ENCODE data around the gene C1orf74. TPM values are rescaled to one million over a fixed set of nuclear protein-coding genes. Genes with fewer than 3 reads are reported as not detected.

C1orf74 gene
- total RNA-seq, 1 experiment from 2014 or later: 6.2 TPM

DNA sequence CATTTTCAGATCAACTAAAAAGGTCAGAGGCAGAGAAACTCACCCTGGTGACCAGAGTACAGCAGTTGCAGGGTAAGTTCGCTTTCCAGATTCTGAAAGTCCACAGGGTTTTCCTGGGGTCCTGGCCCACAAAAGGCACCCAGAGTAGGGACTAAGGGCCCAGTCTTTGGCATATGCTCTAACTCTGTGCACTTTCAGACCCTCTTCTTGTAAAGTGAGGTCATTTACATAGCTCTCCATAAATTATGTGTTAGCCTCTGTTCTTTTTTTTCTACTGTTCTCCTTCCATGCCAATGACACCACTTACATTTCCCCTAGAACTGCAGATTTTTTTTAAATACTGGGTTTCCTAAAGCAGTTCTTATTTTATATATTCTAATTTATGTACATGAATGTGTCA lies 6.3 kb downstream of the C1orf74 start:
- in situ Hi-C loops (cut with HindIII; ENCODE audit: low sequenced_read_pairs): no loop called here
- DNase-seq (ENCODE audit: low spot score): no peak

DNA sequence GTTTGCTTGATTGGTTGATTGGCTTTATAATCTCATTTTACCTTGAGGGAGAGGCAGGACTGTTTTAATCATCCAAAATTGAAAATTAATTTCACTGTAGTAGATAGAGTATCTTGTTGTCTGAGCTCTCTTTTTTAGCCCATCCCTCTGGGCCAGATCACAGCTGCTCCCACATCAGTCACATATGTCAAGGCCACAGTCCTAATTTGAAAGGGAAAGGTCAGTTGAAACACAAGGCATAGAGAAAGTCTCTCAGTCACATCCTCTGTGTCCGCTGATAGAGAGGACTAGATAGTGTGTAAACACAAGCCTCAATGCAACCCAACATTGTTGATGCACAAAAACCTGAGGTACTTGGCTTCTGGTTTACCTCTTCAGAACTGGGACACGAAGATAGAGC lies 6.8 kb downstream of the C1orf74 start:
- in situ Hi-C loops (cut with HindIII; ENCODE audit: low sequenced_read_pairs): no loop called here
- no peak for DNase-seq (ENCODE audit: low spot score)

DNA sequence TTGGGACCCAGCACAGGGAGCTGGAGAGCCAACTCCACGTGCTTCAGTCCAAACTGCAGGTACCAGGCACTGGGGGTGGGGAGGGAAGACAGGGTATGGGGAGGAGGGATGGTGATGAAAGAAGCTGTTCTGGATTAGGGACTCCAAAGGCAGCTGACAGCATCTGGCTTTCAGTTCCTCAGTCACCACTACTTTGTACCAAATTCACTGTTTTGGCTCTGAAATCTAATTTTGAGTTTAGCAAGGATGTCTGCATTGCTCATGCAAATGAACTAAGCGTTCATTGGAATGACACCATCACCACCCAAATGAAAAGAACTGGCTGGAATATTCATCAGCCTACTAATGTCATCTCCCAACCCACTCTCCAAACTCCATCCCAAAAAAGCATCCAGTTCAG lies 8.7 kb downstream of the C1orf74 start:
- no peak for DNase-seq (ENCODE audit: low spot score)
- in situ Hi-C loops (cut with HindIII; ENCODE audit: low sequenced_read_pairs): no loop called here

DNA sequence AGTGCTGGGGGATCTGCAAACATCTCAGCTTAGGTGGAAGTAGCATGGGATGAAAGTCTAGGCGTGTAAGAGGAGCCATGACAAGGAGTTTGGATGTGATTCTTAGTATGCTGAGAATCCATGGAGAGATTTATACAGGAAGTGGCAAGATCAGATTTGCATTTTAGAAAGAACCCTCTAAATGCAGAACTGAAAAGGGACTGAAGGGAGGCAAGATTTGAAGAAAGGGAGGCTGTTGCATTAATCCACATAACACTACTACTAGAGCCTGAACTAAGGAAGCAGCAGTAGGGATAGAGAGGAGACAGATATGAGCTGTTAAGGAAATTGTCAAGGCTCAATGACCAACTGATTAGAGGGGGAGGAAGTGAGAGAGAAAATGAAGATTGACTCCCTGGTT lies 9.8 kb downstream of the C1orf74 start:
- in situ Hi-C loops (cut with HindIII; ENCODE audit: low sequenced_read_pairs): no loop called here
- no peak for DNase-seq (ENCODE audit: low spot score)

DNA sequence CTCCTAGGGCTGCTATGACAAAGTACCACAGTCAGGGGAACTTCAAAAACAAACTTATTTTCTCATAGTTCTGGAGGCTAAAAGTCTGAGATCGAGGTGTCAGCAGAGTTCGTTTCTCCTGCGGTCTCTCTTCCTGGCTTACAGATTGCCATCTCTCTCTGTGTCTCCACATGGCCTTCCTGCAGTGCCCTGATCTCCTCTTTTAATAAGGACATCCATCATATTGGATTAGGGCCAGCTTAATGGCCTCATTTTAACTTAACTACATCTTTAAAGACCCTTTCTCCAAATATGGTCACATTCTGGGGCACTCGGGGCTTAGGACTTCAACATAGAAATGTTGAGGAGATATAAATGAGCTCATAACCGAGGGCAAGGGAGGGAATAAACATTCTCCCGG lies 12.2 kb downstream of the C1orf74 start:
- DNase-seq (ENCODE audit: low spot score): no peak
- in situ Hi-C loops (cut with HindIII; ENCODE audit: low sequenced_read_pairs): no loop called here

DNA sequence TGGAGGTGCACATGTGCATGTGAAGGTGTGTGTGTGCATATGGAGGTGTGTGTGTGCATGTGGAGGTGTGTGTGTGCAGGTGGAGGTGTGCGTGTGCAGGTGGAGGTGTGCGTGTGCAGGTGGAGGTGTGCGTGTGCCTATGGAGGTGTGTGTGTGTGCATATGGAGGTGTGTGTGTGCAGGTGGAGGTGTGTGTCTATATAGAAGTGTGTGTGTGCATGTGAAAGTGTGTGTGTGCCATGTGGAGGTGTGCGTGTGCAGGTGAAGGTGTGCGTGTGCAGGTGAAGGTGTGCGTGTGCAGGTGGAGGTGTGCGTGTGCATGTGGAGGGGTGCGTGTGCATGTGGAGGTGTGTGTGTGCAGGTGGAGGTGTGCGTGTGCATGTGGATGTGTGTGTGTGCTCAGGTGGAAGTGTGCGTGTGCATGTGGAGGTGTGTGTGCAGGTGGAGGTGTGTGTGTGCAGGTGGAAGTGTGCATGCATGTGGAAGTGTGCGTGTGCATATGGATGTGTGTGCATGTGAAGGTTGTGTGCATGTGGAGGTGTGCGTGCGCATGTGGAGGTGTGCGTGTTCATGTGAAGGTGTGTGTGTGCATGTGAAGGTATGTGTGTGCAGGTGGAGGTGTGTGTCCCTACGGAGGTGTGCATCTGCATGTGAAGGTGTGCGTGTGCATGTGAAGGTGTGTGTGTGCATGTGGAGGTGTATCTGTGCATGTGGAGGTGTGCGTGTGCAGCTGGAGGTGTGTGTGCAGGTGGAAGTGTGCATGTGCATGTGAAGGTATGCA lies 13.5 kb downstream of the C1orf74 start:
- DNase-seq (ENCODE audit: low spot score): no peak
- in situ Hi-C loops (cut with HindIII; ENCODE audit: low sequenced_read_pairs): no loop called here

DNA sequence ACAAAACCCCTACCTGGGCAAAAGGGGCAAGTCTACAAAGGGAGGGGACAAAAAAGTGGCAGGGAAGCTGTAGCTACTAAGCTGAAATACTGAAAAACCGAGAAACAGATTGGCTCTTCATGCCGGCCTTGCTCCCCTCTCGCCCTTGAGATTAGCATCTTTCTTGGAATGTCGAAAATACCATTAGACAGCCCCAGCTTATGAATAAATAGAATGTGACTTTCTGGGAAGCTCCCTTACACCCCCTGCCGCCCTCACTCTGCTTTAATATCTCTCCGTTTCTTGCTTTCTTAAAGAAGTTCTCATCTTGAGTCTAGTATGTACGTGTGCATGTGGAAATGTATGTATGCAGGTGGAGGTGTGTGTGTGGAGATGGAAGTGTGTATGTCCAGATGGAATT lies 14.4 kb downstream of the C1orf74 start:
- in situ Hi-C loops (cut with HindIII; ENCODE audit: low sequenced_read_pairs): no loop called here
- DNase-seq (ENCODE audit: low spot score): no peak

DNA sequence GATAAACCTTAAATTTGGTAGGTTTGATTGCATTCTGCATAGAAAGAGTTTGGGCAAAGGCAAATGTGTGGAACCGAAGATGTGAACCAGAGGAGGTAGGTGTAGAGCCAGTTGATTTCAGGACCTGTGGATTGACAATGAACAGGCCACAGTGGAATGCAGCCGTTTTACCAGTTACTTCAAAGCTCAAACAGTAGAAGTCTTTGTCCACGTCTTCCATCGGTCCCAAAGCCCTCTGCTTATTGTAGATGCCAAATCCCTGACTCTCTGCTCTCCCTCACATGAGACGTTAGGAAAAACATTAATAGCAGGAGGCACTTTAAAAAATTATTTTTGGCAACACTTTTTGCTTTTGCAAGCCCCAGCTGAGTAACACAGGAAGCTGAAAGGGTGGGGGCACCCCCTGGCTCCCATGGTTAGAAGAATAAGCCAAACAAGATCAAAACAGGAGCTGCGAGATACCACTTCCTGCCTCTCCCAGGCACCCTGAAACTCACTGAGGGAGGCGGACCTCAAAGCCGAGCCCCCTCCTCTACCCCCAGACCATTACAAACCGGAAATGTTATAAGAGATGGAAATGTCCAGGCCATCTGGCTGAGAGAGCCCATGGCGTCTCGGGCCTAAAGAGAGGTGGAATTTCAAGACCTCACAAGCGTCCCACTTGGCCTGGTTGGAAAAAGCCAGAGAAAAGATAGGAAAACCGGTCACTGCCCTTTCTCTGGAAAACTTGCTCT lies 15.0 kb downstream of the C1orf74 start:
- in situ Hi-C loops (cut with HindIII; ENCODE audit: low sequenced_read_pairs): no loop called here
- DNase-seq (ENCODE audit: low spot score): no peak

DNA sequence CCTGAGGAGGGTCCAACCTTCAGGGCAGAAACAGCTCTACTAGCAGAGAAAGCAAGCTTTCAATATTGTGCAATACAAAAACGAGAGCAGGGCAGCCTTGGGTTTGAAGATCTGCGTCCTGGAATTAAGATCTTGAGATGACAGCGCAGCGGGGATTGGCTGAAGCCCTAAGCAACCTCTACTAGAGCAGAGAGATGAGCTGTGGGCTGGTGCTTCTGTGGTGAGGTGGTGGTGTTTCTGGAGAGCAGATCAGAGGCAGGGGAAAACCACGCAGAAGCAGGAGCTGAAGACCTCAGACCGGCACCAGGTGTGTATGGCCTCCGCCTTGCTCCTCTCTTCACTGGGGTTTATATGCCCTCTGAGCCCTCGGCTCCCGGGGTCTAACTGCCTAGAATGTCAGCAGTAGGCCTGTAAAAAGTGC lies 16.0 kb downstream of the C1orf74 start:
- DNase-seq (ENCODE audit: low spot score): no peak
- in situ Hi-C loops (cut with HindIII; ENCODE audit: low sequenced_read_pairs): no loop called here

DNA sequence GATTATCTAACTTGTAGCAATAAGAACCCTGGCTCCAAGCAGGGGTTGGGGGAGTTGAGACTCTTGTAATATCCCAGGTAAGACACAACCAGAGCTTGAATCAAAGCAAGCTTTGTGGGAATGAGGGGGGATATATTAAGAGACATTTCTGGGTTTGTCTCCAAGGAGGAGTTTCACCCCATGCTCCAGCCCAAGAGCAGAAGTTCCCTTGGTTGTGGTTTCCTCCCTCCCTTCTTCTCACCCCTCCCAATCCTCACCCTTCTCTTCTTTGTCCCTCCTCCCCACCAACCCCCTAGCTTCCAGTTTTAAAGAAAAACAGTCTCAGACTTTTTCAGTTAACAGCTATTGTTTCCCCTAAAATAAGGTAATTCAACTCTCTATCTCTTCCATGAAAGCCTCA lies 16.7 kb downstream of the C1orf74 start:
- in situ Hi-C loops (cut with HindIII; ENCODE audit: low sequenced_read_pairs): no loop called here
- no peak for DNase-seq (ENCODE audit: low spot score)

DNA sequence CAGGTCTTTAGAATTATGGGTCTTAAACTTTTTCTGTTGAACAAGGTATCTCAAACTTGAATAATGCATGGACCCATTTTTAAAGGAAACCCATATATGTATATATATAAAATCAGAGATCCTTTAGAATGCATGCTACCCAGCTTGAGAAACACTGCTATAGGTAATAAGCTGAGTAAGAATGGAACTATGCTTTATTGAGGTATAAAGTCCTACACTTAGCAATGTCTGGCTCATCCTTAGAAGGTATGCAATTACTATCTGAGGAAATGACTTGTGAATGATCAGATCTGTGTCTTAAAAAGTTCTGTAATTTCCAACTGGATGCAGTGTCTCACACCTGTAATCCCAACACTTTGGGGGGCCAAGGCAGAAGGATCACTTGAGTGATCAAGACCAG lies 17.3 kb downstream of the C1orf74 start:
- no peak for DNase-seq (ENCODE audit: low spot score)
- in situ Hi-C loops (cut with HindIII; ENCODE audit: low sequenced_read_pairs): no loop called here

DNA sequence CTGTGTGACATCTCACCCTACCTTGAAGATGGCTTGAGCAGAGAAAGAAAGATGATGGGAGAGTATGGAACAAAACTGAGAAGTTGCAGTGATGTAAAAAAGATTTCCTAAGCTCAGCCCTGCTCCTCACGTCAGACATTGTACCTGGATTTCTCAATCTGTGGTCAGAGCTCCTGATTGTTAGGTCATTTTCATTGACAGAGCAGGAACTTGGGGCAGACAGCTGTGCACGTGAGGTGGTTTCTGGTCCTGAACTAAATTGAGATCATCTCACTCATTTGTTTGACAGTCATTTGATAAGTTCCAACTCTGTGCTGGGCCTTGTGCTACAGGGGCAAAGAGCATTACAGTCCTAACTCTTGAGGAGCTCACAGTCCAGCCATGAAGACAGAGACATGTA lies 18.3 kb downstream of the C1orf74 start:
- in situ Hi-C loops (cut with HindIII; ENCODE audit: low sequenced_read_pairs): no loop called here

DNA sequence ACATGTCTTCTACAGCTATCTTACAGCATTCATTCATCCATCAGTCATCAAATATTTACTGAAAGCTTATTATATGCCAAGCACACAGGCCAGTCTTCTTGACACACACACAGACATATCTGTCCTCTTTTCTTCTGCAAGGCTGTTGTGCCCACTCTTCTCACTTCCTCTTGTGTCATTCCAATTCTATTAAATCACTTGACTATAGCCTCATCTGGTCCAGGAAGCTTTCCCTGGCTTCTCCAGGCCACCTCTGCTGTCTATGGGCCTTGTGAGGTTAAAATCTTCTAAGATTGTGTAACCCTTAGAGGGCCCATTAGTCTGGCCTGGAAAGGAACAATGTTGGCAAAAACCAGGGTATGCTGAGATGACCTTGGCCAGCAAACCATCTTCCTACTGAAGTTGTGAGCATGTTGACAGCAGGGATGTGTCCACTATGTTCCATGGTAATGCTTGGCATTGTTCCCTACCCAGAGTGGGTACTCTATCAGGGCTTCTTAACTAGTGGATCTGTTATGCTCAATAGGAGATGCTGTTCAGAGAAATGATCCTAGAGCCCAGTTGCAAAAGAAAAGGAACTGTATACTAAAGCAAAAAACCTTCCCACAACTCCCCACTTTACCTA lies 23.2 kb downstream of the C1orf74 start:
- in situ Hi-C loops (cut with HindIII; ENCODE audit: low sequenced_read_pairs): no loop called here
- no peak for DNase-seq (ENCODE audit: low spot score)

More for the DNA sequence above, 18.3 kb downstream of the C1orf74 start:
- no peak for DNase-seq (ENCODE audit: low spot score)

DNA sequence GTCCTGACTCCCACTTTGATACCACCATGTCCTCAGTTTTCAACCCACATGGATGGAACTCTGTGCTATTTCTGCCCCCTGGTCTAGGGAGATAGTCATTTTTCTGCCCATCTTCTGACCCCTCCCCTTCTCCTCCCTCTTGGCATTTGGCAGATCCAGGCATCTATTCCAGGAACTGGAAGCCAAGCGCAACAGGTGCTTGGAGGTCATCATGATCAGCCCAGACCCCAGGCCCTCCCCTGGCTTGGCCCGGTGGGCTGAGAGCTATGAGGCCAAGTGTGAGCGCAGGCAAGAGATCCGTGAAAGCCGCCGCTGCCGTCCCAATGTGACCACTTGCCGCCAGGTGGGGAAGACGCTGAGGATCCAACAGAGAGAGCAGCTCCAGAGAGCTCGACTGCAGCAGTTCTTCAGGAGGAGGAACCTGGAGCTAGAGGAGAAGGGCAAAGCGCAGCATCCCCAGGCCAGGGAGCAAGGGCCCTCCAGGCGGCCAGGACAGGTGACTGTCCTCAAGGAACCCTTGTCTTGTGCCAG lies 24.5 kb downstream of the C1orf74 start:
- no peak for DNase-seq (ENCODE audit: low spot score)
- in situ Hi-C loops (cut with HindIII; ENCODE audit: low sequenced_read_pairs): no loop called here

DNA sequence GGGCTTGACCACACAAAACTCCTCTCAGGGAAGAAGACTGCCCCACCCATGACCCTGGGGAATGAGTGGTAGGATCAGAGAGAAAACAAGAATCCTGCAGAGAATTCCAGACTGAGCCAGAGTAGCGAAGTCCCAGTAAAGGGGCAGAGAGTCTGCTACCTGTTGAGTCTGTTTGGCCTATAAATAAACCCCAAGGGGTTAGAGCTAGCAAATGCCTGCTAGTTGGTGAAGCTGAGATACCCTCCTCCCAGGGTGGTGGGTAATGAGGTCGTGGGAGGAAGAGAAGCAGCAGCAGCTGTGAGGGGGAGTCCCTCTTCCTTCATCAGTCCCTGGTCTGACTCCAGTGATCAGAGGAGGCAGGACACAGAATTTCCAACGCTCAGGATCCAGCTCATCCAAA lies 26.0 kb downstream of the C1orf74 start:
- in situ Hi-C loops (cut with HindIII; ENCODE audit: low sequenced_read_pairs): no loop called here
- no peak for DNase-seq (ENCODE audit: low spot score)

DNA sequence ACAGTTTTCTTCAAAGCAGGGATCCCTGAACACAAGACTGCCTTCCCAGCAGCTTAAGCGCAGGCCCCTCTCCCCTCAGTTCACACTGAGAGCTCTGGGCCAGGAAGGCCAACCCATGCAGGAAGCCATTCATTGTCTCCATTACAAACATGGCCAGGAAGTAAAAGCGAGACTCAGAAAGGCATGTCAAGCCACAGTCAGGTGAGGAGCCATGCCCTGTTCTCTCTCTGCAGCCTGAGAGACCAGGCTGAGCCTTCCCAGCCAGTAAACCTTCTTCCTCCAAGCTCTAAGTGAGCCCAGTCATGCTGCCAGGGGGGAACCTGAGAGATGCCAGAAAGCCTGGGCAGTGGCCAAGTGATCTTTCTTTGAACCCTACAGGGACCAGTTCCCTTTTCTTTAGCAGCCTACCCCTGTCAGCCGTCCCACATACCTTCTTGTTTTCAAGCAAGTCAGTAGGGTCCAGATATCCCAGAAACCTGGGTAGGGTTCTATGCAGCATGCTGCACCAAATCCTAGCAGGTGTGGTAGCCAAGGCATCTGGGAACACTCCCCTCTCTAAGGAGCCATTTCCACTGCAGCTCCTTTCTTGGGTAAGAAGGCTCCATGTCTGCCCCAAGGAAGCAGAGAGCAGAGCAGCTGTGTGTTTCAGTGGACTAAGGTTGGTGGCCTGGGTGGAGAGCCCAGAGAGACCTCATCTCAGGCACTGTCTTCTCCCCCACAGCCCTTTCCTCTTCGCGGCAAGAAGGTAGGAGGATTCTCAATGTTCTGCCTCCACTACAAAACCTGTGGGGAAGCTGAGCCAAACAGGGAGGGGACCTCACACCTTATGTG lies 27.5 kb downstream of the C1orf74 start:
- no peak for DNase-seq (ENCODE audit: low spot score)
- in situ Hi-C loops (cut with HindIII; ENCODE audit: low sequenced_read_pairs): no loop called here

DNA sequence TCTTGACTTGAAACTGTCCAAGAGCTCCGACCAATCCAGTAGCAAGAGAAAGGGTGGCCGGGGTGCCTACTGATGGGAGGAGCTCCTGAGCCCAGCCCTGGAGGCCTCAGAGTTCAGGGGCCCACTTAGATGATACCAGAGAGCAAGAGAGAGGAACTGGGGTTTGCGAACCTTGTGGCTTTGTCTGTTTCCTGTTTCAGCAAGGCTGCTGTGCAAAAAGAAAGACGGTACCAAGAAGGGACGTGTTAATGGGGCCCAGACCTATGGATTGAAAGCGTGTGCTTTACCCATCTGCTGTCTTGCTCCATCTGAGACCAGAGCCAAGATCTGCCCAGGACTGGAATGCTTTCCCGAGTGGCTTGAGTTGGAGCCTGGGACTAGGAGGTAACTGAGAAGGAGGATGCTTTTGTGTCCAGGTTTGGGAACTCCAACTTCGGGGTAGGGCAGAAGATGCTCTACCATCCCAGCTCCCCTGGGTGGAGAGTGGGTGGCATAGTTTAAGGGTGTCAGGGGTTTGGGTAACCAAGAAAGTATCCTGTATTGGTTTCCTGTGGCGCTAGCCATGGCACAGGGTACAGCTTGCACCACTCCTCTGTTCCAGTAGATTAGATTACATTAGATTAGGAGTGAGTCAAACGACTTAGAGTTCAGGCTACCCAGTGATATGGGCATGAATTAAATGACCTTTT lies 28.3 kb downstream of the C1orf74 start, which contains the start of gene TRAF3IP3:
Gene TRAF3IP3, plus strand, starts transcription at position 128 of the 689 bp plus-strand sequence. CDS start 3,987 bp downstream, outside the sequence.
- no peak for DNase-seq (ENCODE audit: low spot score)
- in situ Hi-C loops (cut with HindIII; ENCODE audit: low sequenced_read_pairs): no loop called here

DNA sequence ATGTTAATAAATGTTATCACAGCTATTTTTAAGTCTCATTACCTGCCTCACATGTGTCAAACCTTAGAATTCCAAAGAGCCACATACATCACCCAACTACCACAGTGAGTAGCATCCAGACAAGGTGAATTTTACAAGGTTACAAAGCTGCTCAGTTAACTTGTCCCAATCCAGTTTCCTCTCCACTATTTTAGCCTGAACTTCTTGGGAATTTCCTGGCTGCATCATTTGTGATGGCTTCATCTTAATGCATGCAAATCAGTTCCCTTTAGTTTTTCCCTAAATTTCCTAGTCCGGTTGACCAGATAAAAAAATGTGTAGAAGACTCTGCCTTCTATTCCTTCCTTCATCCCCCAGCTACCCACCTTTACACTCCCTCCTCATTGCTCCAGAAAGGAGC lies 29.1 kb downstream of the C1orf74 start:
- no peak for DNase-seq (ENCODE audit: low spot score)
- in situ Hi-C loops (cut with HindIII; ENCODE audit: low sequenced_read_pairs): no loop called here

DNA sequence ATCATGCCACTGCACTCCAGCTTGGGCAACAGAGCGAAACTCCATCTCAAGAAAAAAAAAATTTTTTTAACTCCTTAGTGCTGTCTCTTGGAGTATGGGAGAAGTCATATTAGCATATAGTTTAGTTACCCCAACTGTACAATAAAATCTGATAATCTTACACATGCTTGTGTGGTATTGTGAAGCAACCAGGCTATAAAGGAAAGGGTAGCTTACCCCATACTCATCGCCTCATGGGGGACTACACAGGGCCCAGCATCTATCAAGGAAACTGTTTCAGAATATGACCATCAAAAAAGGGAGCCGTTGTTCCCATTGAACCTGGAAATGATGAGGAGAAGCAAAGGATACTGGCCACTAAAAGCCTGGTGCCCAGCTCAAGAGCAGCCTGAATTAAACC lies 31.5 kb downstream of the C1orf74 start:
- no peak for DNase-seq (ENCODE audit: low spot score)
- in situ Hi-C loops (cut with HindIII; ENCODE audit: low sequenced_read_pairs): no loop called here
